Transverse colon (tissue), 4 donors: Measurements from ENCODE around the gene TMEM150B.

Experiments
- POLR2AphosphoS5 ChIP-seq, 3 donors: sonication (generic); formaldehyde crosslinking; IDR thresholded peaks; one replicate each; pipeline ENCODE4 v1.6.1; 2016; ENCODE audit warnings: antibody characterized with exemption in 3 of 3
- TF ChIP-seq, protein P1 (sequence below), 5 experiments: fragments of 200-600 bp in 3 of 5; fragments of 450-650 bp in 2 of 5; sonication (generic) in 3 of 5; IDR thresholded peaks; 1 replicate in 2 of 5; 2 replicates in 3 of 5; pipeline ENCODE4 v1.5.1; 2016 to 2017; ENCODE audit warnings: antibody characterized with exemption in 5 of 5, inconsistent platforms in 3 of 5, mild to moderate bottlenecking in 2 of 5, moderate library complexity in 1 of 5

DNA sequence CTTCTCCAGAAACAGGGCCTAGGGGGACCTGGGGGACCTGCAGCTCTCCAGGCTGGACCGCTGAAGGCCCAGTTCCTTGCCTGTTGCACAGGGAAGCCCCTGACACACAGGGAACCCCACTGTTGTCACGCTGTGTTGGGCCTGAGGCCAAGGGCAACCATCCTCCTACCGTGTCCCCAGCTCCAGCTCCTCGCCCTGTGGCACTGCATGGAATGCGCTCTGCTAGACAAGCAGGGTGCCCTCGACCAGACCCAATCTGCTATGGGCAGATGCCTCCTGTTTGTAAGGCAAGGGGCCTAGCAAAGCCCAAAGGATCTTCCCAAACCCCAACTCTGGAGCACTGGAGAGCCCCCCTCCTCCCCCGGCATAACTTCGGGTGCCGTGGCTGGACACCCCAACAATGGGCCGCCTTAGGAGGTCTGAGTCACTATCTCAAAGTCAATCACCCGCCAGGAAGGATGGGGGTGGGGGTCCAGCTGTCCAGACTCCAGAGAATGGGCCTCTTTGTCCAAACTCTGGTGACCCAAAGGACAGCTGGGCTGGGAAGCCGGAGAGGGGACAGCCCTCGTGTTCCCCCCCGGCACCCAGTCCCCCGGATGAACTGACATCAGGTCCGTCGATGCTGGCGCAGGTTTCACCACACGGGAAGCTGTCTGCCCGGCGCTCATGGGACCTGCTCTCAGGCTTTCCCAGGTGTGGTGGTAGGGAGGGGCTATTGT is 37.6 kb downstream of the TMEM150B start:
- TF ChIP-seq, protein P1, sequence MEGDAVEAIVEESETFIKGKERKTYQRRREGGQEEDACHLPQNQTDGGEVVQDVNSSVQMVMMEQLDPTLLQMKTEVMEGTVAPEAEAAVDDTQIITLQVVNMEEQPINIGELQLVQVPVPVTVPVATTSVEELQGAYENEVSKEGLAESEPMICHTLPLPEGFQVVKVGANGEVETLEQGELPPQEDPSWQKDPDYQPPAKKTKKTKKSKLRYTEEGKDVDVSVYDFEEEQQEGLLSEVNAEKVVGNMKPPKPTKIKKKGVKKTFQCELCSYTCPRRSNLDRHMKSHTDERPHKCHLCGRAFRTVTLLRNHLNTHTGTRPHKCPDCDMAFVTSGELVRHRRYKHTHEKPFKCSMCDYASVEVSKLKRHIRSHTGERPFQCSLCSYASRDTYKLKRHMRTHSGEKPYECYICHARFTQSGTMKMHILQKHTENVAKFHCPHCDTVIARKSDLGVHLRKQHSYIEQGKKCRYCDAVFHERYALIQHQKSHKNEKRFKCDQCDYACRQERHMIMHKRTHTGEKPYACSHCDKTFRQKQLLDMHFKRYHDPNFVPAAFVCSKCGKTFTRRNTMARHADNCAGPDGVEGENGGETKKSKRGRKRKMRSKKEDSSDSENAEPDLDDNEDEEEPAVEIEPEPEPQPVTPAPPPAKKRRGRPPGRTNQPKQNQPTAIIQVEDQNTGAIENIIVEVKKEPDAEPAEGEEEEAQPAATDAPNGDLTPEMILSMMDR (IDR thresholded peaks at IDR 0.05) = no peak
- no peak for TF ChIP-seq POLR2AphosphoS5 (IDR thresholded peaks at IDR 0.05)
